Activated naive CD4-positive, alpha-beta T cell treated with anti-CD3 and anti-CD28 coated beads for 36 hours (primary cell): Measurements from ENCODE around the gene CYB561D2. TPM values are rescaled to one million over a fixed set of nuclear protein-coding genes. Genes with fewer than 3 reads are reported as not detected.

Experiments used
- CTCF ChIA-PET: fragments of 350-600 bp; sonication (Branson Sonifier 250); formaldehyde crosslinking; loops from one replicate; lab custom pipeline; 2021; ENCODE audit warnings: antibody characterized with exemption; lab: Charles Lee
- DNase-seq: peaks from one replicate; pipeline ENCODE4 v3.0.0-alpha.2; 2020
- H3K27ac Mint-ChIP-seq: one replicate; pipeline ENCODE4 v1.8.0; 2021; ENCODE audit warnings: mild to moderate bottlenecking, mixed read lengths
- H3K27me3 Mint-ChIP-seq: one replicate; pipeline ENCODE4 v1.8.0; 2021; ENCODE audit warnings: low read depth, mixed read lengths
- H3K36me3 Mint-ChIP-seq: one replicate; pipeline ENCODE4 v1.8.0; 2021; ENCODE audit warnings: low read depth, mixed read lengths
- H3K4me1 Mint-ChIP-seq: one replicate; pipeline ENCODE4 v1.8.0; 2021; ENCODE audit warnings: low read depth, mixed read lengths
- H3K4me3 Mint-ChIP-seq: one replicate; pipeline ENCODE4 v1.8.0; 2021; ENCODE audit warnings: mild to moderate bottlenecking, moderate library complexity, mixed read lengths
- H3K9me3 Mint-ChIP-seq: one replicate; pipeline ENCODE4 v1.8.0; 2021; ENCODE audit warnings: mixed read lengths
- intact Hi-C: fragments of 100-400 bp; cut with micrococcal nuclease; formaldehyde crosslinking; loops from one replicate; pipeline ENCODE4 v1.15.1; 2023
- total RNA-seq, 2 experiments: library from RNA; stranded (reverse); gene quantifications; one replicate each; pipeline ENCODE4 v1.2.3, GENCODE V29; 2021

CYB561D2 gene
- total RNA-seq, 2 experiments from 2014 or later: 11.0 to 11.3 TPM

- peak overlapping the region; percentile 94 for H3K27ac Mint-ChIP-seq
- H3K36me3 Mint-ChIP-seq: peaks cover 44% of the 10 kb centered on the region
- CTCF ChIA-PET: interaction anchor here (0.9 to 4.2 kb wide), 8 partner anchors 8 to 143 kb away, joined by 3 to 31 read pairs (median 6); partner anchors contain the start of genes CYB561D2, HYAL2, HYAL3 and NAA80
- no peaks in the 10 kb centered on the region for H3K27me3 Mint-ChIP-seq
- peak; percentile 99 for DNase-seq
- H3K9me3 Mint-ChIP-seq: no peaks in the 10 kb centered on the region
- peak overlapping the region; percentile 94 for H3K4me3 Mint-ChIP-seq
- intact Hi-C loops: loop anchor here (1.0 to 5.0 kb wide), 7 partner anchors 9 to 275 kb away; partner anchors contain the start of genes CYB561D2, HYAL3, IFRD2 and NAA80
- H3K4me1 Mint-ChIP-seq: peaks cover 57% of the 10 kb centered on the region
Measured at GRCh38 chr3:50337175-50337861, 13.3 kb upstream of the CYB561D2 start.

DNA sequence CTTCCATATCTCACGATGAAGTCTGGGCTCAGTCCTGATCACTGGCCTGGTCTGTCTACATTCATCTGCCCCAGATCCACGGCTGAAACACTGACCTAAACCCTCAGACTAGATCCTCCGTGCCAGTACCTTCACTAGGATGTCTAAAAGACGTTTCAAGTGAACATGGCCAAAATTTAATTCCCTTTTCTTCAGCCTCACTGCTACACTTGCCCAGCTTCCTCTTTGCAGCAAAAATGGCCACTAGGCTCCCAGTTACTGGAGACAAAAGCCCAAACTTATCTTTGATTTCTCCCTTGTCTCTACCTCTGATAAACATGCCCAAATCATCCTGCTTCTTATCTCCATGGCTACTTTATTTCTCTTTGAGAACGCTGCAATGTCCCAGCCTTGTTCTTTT is 11.7 kb upstream of the CYB561D2 start:
- no peak for DNase-seq
- intact Hi-C loops: loop anchor here (2.0 to 5.0 kb wide), 2 partner anchors 102 to 252 kb away; partner anchors contain the start of genes GNAI2 and RBM5

DNA sequence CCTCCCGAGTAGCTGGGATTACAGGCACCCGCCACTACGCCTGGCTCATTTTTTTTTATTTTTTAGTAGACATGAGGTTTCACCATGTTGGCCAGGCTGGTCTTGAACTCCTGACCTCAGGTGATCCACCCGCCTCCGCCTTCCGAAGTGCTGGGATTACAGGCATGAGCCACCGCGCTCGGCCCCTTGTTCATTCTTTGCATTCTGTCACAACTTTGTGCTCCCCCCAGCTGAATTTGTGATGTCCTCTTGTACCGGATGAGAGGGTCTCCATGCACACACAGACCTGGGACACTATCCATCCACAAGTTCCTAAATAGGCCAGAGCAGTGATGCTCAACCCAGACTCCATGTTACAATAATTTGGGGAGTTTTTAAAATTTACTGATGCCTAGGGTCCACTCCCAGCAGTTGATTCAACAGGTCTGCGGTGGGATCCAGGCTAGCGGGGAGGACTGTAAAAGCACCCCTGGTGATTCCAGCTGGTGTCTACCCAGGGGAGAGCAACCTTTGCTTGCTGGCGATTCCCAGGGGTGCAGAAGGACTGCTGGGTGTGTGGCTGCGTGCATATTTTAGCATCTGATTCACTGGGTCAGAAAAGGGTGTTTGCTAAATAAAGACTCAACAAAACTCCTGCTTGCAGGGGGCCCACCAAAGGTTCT is 11.0 kb upstream of the CYB561D2 start:
- Mint-ChIP-seq H3K27me3 (no peaks in the 10 kb centered on the region), H3K27ac (peak overlapping the region; percentile 86), H3K4me3 (peak overlapping the region; percentile 94), H3K4me1 (peaks cover 43% of the 10 kb centered on the region), H3K9me3 (no peaks in the 10 kb centered on the region), H3K36me3 (peaks cover 36% of the 10 kb centered on the region)
- no peak for DNase-seq
- CTCF ChIA-PET: interaction anchor here (0.6 to 4.2 kb wide), 4 partner anchors 9 to 277 kb away, joined by 3 to 31 read pairs (median 8); partner anchors contain the start of genes CYB561D2, HYAL2 and NPRL2
- intact Hi-C loops: loop anchor here (2.0 to 5.0 kb wide), 2 partner anchors 103 to 252 kb away; partner anchors contain the start of genes GNAI2 and RBM5

More for the DNA sequence above, 11.7 kb upstream of the CYB561D2 start:
- CTCF ChIA-PET: interaction anchor here (0.6 to 4.2 kb wide), 5 partner anchors 8 to 277 kb away, joined by 3 to 31 read pairs (median 6); partner anchors contain the start of genes CYB561D2, HYAL2 and NPRL2
- Mint-ChIP-seq H3K27me3 (no peaks in the 10 kb centered on the region), H3K4me3 (peak overlapping the region; percentile 94), H3K36me3 (peaks cover 40% of the 10 kb centered on the region), H3K27ac (peak overlapping the region; percentile 94), H3K9me3 (no peaks in the 10 kb centered on the region), H3K4me1 (peaks cover 49% of the 10 kb centered on the region)

- H3K27ac Mint-ChIP-seq: peak overlapping the region; percentile 86
- no peak for DNase-seq
- H3K27me3 Mint-ChIP-seq: no peaks in the 10 kb centered on the region
- intact Hi-C loops: no loop called here
- CTCF ChIA-PET: interaction anchor here (0.9 to 1.3 kb wide), 3 partner anchors 10 to 68 kb away, joined by 3 to 6 read pairs (median 3); partner anchors contain the start of genes CYB561D2, HYAL3, NAA80 and NPRL2
- peaks cover 33% of the 10 kb centered on the region for H3K36me3 Mint-ChIP-seq
- no peaks in the 10 kb centered on the region for H3K9me3 Mint-ChIP-seq
- peaks cover 42% of the 10 kb centered on the region for H3K4me1 Mint-ChIP-seq
- H3K4me3 Mint-ChIP-seq: peak overlapping the region; percentile 94
Measured at GRCh38 chr3:50340147-50340447, 10.6 kb upstream of the CYB561D2 start.

GRCh38 chr3:50340448-50341329 is 10.0 kb upstream of the CYB561D2 start, which contains the start of gene RASSF1:
Gene RASSF1 (minus strand): TSS chr3:50340836. CDS start chr3:50340805, 31 bp downstream.
- H3K36me3 Mint-ChIP-seq: peaks cover 27% of the 10 kb centered on the region
- peak; percentile 69 for DNase-seq
- no peaks in the 10 kb centered on the region for H3K9me3 Mint-ChIP-seq
- H3K27ac Mint-ChIP-seq: peak within 1 kb of the TSS; percentile 86
- CTCF ChIA-PET: interaction anchor here (0.9 to 1.3 kb wide), 3 partner anchors 9 to 69 kb away, joined by 3 to 6 read pairs (median 3); partner anchors contain the start of genes CYB561D2, HYAL3, NAA80 and NPRL2
- H3K27me3 Mint-ChIP-seq: no peaks in the 10 kb centered on the region
- intact Hi-C loops: no loop called here
- peak within 1 kb of the TSS; percentile 94 for H3K4me3 Mint-ChIP-seq
- peaks cover 40% of the 10 kb centered on the region for H3K4me1 Mint-ChIP-seq

GRCh38 chr3:50341537-50341936 is 9.1 kb upstream of the CYB561D2 start:
- no peak for DNase-seq
- Mint-ChIP-seq H3K27me3 (no peaks in the 10 kb centered on the region), H3K9me3 (no peaks in the 10 kb centered on the region), H3K4me1 (peaks cover 38% of the 10 kb centered on the region), H3K27ac (peak overlapping the region; percentile 73), H3K4me3 (peak overlapping the region; percentile 94), H3K36me3 (peaks cover 21% of the 10 kb centered on the region)
- CTCF ChIA-PET: interaction anchor here (0.6 to 1.3 kb wide), 2 partner anchors 8 to 201 kb away, joined by 3 to 6 read pairs; partner anchors contain the start of genes CYB561D2 and NPRL2
- intact Hi-C loops: no loop called here

- H3K36me3 Mint-ChIP-seq: peaks cover 19% of the 10 kb centered on the region
- H3K9me3 Mint-ChIP-seq: no peaks in the 10 kb centered on the region
- no peak overlapping the region for H3K4me3 Mint-ChIP-seq
- no peak overlapping the region for H3K27ac Mint-ChIP-seq
- peaks cover 39% of the 10 kb centered on the region for H3K4me1 Mint-ChIP-seq
- CTCF ChIA-PET: interaction anchor here (0.6 kb wide), 1 partner anchor 201 kb away, joined by 3 read pairs; no protein-coding TSS in a partner anchor
- intact Hi-C loops: no loop called here
- H3K27me3 Mint-ChIP-seq: no peaks in the 10 kb centered on the region
- no peak for DNase-seq
Measured at GRCh38 chr3:50341996-50342650, 8.5 kb upstream of the CYB561D2 start.

- intact Hi-C loops: no loop called here
- no peak for DNase-seq
- CTCF ChIA-PET: interaction anchor here (0.6 kb wide), 2 partner anchors 21 to 261 kb away, joined by 3 read pairs; no protein-coding TSS in a partner anchor
- Mint-ChIP-seq H3K27ac (no peak overlapping the region), H3K27me3 (no peaks in the 10 kb centered on the region), H3K9me3 (no peaks in the 10 kb centered on the region), H3K36me3 (peaks cover 17% of the 10 kb centered on the region), H3K4me3 (no peak overlapping the region), H3K4me1 (peaks cover 48% of the 10 kb centered on the region)
Measured at GRCh38 chr3:50342813-50343633, 7.6 kb upstream of the CYB561D2 start.

- intact Hi-C loops: no loop called here
- CTCF ChIA-PET: interaction anchor here (0.9 to 1.4 kb wide), 3 partner anchors 8 to 196 kb away, joined by 3 to 4 read pairs (median 4); no protein-coding TSS in a partner anchor
- Mint-ChIP-seq H3K27me3 (no peaks in the 10 kb centered on the region), H3K4me1 (peaks cover 53% of the 10 kb centered on the region), H3K36me3 (peaks cover 9% of the 10 kb centered on the region), H3K4me3 (no peak overlapping the region), H3K9me3 (no peaks in the 10 kb centered on the region), H3K27ac (no peak overlapping the region)
- DNase-seq: no peak
Measured at GRCh38 chr3:50345008-50345407, 5.7 kb upstream of the CYB561D2 start.

DNA sequence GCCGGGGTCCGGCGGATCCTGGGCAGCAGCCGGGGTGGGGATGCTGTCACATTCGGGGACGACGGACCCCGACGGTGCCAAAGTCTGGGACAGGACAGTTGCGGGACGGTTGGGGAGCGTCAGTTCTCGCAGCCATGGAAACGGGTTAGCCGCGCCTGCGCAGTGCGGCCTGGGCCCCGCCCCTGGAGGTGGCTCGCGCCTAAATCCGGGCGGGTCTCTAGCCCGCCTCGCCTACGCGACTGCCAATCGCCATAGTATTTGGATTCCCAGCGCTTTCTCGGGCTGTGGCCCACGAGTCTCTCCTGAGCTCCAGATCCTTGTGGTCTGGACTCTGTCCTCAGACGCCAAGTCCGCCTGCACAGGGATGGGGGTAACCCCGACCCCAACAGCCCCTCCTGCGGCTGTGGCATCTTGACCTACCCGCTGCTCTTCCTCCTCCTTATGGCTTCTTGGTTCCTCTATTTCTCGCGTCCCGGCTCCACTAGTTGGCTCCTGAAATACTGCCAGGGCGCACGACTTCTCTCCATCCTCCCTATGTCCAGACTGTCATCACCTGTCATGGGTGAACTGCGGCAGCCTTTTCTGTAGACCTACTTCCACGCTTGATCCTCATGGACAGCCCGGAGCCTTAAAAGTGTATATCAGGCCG is 5.0 kb upstream of the CYB561D2 start, which contains the start of gene ZMYND10:
Gene ZMYND10, minus strand, starts transcription at position 147 of the 649 bp plus-strand sequence. CDS start 153 bp downstream, outside the sequence.
- intact Hi-C loops: no loop called here
- CTCF ChIA-PET: interaction anchor here (0.7 to 1.3 kb wide), 3 partner anchors 11 to 196 kb away, joined by 4 to 6 read pairs (median 4); no protein-coding TSS in a partner anchor
- peaks cover 57% of the 10 kb centered on the region for H3K4me1 Mint-ChIP-seq

More for the DNA sequence above, 5.0 kb upstream of the CYB561D2 start, which contains the start of gene ZMYND10:
- Mint-ChIP-seq H3K27me3 (no peaks in the 10 kb centered on the region), H3K4me3 (peak within 1 kb of the TSS; percentile 45), H3K36me3 (peaks cover 9% of the 10 kb centered on the region), H3K9me3 (no peaks in the 10 kb centered on the region), H3K27ac (no peak within 1 kb of the TSS)
- DNase-seq: peak; percentile 74
